LNCAP (cell line): ENCODE results near the gene NFIB.

Source experiments
- TF ChIP-seq, protein P1 (sequence below): fragments of 450-650 bp; IDR thresholded peaks from 2 replicates; pipeline ENCODE4 v1.5.1; 2017; ENCODE audit warnings: mild to moderate bottlenecking

NFIB gene

DNA sequence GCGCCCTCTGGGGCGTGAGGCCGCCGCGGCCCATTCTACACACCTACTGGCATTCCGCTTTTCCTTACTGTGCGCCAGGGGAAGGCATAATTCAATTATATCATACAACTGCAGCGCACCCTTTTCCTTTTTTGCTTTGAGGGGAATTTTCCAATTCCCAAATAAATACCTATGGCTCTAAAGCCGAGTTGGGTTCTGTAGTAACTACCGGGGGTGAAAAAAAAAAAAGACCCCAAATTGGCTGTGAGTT is 34.1 kb upstream of the NFIB start:
- TF ChIP-seq, protein P1, sequence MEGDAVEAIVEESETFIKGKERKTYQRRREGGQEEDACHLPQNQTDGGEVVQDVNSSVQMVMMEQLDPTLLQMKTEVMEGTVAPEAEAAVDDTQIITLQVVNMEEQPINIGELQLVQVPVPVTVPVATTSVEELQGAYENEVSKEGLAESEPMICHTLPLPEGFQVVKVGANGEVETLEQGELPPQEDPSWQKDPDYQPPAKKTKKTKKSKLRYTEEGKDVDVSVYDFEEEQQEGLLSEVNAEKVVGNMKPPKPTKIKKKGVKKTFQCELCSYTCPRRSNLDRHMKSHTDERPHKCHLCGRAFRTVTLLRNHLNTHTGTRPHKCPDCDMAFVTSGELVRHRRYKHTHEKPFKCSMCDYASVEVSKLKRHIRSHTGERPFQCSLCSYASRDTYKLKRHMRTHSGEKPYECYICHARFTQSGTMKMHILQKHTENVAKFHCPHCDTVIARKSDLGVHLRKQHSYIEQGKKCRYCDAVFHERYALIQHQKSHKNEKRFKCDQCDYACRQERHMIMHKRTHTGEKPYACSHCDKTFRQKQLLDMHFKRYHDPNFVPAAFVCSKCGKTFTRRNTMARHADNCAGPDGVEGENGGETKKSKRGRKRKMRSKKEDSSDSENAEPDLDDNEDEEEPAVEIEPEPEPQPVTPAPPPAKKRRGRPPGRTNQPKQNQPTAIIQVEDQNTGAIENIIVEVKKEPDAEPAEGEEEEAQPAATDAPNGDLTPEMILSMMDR = no peak

DNA sequence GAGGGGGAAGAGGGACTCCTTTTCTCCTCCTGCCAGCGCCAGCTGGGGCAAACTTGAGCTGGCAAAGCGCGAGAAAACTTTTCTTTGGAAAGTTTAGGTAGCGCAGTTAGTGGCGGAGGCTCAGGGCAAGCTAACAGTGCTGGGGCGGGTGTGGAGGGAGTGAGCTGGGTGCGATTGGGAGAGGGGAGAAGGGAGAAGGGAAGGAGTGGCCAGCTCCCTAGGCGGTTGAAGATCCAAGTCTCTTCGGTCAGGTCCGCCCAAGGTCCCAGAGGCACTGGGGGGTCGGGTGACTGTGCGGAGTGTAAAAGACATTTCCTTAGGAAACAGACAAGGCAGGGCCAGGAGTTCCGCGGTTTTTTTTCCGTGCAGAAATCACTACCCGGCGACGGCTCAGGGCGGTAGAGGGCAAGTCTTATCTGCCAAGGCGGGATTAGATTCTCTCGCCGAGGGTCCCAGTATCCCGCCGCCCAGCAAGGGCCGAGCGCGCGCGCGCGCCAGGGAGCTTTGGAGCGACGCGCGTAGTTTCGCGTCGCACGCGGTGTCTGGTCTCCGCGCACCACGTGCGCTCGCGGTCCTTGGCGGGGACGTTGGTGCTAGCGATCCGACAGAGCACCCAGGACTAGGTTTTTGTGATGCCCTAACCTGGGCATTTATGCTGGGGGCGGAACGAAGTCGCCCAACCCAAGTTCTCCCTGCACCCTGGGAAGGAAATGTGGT is 33.6 kb upstream of the NFIB start:
- TF ChIP-seq, protein P1 = no peak

DNA sequence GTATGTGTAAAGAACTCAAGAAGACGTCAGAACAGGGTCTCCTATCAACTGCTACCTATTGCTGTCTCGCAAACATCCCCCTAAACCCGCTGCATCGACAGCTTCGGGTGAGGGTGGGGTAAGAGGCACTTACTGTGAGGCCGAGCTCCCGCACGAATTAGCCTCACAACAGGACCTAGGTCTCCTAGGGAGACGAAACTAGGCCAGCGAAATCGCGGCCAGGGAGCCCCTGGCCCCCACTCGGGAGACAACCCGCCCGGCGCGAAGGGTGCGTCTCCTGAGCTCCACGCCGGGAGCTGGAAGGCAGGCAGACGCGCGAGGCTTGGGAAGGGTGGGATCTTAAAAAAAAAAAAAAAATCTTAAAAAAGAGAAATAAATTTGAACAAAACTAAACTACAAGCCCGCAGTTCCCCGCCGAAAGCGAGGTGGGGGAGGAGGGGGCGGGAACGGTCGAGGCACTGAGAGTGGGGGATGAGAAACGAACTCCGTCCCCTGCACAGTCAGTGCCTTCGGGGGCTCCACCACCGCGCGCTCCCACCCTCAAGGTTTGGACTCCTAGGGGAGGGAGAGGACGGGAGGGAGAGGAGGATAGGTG is 33.0 kb upstream of the NFIB start:
- TF ChIP-seq, protein P1 = no peak

DNA sequence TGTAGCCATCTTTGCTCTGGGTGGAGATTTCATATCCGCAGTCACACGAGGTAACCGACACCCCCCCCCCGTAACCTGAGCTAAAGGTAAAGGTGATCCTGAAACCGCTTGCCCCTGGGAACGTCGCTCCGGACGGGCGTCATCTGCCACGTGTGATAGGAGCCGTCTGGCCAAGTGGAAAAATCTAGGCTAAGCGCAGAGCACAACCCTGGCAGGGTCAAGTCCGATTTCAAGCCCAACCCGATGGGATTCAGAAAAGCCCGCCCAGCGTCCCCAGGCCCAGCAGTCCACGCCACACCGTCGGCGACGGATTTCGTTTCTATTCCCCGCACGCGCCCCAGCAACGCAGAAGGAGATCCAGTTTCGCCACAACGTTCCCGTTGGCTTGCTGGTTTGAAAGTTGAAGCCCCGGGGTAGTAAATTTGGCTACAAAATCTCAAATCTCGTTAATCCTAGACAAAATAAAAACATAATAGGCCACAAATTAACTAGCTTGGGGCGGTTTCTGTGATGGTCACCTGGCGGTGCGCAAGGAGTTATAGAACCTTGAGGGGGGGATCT is 32.4 kb upstream of the NFIB start:
- TF ChIP-seq, protein P1 = no peak

DNA sequence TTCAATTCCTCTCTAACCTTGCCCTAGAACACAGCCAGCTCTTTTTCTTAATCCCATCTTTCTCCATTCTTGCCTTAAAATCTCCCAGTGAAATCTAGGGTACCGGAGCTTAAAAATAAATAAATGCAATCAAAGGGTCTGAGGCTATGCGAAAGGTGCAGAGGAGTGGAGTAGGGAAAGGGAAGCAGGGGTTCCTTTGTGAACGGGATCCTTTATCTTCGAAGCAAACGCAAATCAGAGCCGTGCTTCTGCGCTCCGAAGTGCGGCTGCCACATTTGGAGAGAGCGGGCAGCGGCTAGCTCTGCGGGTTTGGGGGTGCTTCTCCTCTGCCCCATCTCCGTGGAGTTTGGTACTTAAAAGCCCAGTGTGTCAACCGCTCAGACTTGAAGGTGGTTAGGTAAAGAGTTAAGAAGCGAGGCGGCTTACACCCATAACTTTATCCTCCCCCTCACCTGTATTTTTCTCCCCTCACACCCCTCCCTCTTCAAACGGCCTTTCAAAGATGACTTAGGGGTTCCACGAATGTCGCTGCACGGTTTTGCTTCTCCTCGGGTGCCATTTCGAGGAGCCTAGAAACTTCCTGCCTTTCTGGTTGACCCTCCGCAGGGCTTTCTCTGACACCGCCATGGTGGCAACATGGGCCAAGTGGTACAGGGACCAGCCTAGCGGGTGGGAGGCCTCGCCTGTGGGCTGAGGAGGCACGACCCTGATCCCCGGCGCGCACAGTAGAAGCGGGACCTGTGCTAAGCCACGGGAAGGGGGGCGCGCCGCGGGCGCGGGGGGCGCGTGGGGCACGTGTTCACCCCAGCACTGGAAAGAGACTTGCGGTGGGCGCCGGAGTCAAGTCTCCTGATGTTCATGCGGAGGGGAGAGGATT is 31.7 kb upstream of the NFIB start:
- TF ChIP-seq, protein P1 = no peak

DNA sequence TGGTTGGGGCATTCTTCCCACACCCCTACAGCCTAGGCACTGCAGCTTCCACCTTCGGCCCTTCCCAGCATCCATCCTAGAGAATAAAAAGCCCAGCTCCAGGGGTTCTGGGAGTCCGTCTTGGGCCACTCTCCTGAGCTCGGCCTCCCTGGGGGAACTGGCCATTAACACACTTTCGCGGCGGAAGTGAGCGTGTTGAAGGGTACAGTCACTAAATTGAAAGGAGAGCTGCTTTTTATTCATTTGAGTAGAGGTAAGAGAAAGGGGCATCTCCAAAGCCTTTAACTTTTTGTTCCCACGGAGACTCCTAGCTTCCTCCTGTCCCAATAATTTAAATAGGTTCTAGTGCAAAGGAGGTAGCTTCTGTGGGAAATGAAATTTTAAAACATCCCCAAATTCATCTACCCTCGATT is 31.0 kb upstream of the NFIB start:
- TF ChIP-seq, protein P1 = no peak

DNA sequence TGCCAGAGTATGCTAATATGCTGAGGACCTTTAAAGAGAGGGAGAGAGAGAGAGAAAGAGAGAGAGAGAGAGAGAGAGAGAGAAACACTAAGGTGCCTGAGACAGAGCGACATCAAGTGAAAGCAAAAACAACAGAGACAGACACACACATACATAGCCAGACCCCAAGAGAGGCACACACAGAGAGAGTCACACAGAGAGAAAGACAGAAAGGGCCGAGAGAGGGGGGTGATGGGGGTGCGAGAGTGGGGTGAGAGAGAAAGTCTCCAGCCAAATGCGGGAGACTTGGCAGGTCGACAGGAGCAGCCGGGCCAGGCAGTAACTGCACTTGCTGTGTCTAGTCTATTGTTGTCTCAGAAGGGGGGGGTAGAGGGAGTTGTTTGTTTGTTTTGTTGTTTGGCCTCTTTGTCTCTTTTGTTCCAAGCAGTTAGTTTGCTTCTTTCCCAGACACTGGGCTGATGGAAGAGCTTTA is 30.1 kb upstream of the NFIB start:
- TF ChIP-seq, protein P1 = no peak
